Endometrial microvascular endothelial cells (primary cell): ENCODE data around the gene SFT2D3. TPM values are rescaled to one million over a fixed set of nuclear protein-coding genes. Genes with fewer than 3 reads are reported as not detected.
"Not testable (repeated sequence)": the region's sequence is repeated elsewhere in the genome, so short reads cannot be mapped to it uniquely, and the experiment has no call there.

ENCODE experiments used
- in situ Hi-C: cut with HindIII; loops from 2 replicates; pipeline ENCODE4 v1.10.0; 2017; ENCODE audit warnings: low sequenced_read_pairs, low pct_unique_long_range_greater_than_20kb; ENCODE audit errors: inconsistent ontology term
- total RNA-seq: library from RNA; depleted of rRNA; stranded (reverse); fragments of >200 nt; gene quantifications from one replicate; pipeline ENCODE4 v1.2.3, GENCODE V29; 2015; ENCODE audit errors: inconsistent ontology term

The SFT2D3 gene
- total RNA-seq, 1 donor from 2014 or later, result 4.9 TPM

DNA sequence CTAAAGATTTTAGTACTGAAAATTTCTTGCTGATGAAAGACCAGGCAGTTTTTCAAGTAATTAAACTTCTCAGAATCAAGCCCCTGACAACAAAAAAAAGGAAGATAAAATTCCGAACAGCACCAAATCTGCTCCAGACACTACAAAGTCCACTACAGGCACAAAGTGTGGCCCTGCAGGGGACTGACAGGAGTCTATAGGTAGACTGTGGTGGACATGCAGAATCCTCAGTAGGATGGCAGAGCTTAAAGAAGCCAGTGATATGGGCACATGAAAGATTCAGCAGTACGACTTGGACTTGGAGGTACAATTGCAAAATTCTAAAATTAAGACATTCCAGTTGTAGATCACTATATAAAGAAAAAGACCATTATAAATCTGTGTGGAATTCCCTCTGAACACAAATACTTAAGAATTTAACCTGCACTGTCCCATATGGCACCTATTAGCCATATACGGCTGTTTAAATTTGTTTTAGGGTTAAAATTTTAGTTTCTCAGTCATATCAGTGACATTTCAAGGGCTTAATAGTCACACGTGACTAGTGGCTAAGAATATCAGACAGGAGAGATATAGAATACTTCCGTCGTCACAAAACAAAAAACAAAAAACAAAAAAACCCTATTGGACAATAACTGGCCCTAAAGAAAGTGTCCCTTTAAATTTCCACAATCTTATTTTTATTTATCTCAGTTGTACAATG, 32.0 kb downstream of the SFT2D3 start:
- in situ Hi-C loops, result no loop called here

DNA sequence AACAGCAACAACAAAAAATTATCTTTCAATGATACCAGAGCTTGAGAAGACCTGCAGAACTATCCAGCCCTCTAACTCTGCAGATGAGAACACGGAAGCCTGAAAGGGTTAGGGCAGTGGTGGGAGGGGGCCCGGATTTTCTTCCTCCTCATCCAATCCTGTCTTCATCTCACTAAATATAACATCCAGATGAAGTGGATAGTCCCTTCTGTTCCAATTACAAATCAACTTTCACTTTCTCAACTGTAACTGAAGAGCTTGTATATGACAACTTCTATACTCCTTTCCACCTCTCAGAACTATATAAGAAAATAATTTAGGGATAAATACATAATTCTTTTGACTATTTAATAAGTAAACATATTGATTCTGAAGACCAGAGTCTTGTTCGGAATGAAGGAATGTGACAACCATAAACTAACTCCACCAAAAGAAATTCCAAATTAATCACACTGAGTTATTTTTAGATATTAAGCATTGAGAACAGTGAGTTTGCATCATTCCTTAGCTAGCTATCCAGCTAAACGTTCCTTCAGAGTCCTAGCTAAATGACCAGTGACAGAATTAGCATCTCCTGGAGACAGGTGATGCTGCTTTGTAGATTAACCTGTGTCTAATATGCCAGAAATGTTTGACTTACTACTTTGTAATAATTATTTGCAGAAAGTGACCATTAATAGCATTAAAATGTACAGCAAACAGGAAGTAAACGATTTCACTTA, 32.7 kb downstream of the SFT2D3 start:
- in situ Hi-C loops, result no loop called here

DNA sequence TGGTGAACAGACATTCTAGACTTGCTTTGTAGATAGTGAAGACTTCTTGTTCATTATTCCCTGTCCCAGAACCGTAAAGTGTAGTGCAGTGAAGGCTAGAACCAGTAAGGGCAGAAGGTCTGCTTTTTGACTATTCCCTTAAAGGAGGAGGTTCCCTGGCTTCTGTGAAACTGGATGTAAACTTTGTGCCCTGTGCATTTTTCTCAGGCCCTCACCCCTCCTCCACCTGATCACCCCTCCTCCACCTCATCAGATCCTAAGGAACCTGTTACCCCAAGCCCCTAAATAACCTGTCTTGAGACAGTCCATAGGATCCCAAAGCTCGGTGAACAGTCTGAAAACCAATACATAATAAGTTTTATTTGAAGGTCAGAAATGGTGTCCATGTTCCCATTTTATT, 33.7 kb downstream of the SFT2D3 start:
- in situ Hi-C loops, result no loop called here

GRCh38 chr2:127735537-127736399, 34.5 kb downstream of the SFT2D3 start:
- in situ Hi-C loops, result no loop called here

DNA sequence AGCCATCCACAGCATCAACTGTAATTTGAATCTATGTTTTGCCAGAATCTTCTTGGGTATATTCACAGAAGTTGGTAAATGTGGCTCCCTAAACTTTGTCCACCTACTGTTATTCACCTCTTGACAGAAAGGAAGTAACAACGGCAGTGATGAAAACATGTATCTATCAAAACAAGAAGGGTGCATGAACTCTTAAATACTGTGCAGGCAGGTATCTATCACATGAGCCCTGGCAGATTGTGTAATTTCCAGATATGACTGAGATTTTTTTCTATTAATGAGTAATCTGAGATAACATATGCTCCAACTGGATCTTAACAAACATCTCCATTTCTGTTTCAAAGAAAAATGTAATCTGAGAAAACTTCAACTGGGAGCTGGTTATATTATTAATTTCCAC, 36.6 kb downstream of the SFT2D3 start:
- in situ Hi-C loops, result no loop called here

- in situ Hi-C loops, result no loop called here
These were observed 38.5 kb downstream of the SFT2D3 start for GRCh38 chr2:127739800-127740199.

DNA sequence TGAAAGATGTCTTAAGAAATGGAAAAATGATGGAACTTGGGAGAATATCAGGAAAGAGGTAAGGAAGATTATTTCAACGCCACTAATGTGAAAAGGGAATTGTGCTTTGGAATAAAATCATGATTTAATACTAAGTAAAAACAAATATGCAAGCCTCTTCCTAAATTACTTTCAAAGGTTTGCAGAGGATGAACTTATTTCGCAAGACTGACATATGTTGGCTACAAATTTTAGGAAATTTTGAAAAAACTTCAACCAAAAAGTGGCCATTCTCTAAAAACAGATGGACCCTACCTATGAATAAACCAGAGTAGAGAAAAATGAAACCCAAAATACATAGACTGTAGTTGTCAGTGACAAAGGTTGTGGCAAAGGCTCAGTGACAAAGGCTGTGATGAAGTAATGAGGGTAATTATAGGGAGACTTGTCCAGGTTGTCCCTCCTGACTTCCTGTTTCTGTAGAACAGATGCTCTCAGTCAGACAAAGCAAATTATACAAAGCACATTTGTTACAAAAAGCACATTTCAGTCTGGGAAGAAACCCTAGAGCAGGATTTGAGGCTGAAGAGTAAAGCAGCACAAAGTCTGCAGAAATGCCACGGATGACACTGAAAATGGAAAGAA, 39.5 kb downstream of the SFT2D3 start:
- in situ Hi-C loops, result no loop called here

DNA sequence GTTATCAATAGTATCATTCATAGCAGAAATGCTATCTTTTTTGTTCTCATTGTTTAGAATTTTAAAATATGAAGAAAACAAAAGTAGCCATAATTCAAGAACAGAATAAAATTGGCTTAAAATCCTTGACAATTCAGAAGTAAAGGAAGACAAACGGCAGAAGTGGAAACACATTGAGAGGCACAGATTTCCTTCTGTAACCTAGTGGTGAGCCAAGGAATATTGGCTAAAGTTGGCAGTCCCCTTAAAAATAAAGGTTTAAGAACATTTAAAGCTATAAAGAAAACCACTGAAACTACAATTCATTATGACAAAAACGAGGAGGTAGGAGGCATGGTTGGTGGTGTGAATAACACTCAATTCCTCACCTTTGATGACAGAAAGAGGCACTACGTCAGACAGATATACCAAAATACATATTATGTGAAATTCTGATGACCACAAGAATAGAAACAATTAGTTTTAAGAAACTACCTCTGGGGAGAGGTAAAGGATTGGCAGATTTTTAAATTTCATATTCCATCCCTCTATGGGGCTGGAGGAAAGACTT, 42.3 kb downstream of the SFT2D3 start:
- in situ Hi-C loops, result no loop called here

DNA sequence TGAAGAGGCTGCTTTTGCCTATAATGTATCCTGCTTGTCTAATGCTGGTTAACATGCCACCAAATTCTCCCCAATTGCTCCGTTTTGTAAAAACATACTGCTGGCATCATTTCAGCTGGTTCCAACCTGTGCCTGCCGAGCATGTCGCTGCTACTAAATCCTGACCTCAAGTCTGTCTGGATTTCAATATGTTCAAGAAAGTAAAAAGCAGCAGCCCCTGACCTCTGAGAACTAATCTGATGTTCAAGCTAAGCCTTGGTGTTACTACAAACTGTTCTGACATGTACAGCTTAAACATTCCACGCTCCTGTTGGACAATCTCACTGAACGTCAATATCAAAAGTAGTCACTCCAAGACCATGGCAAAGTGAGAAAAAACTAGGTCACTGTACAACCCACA, 46.3 kb downstream of the SFT2D3 start:
- in situ Hi-C loops, result no loop called here

DNA sequence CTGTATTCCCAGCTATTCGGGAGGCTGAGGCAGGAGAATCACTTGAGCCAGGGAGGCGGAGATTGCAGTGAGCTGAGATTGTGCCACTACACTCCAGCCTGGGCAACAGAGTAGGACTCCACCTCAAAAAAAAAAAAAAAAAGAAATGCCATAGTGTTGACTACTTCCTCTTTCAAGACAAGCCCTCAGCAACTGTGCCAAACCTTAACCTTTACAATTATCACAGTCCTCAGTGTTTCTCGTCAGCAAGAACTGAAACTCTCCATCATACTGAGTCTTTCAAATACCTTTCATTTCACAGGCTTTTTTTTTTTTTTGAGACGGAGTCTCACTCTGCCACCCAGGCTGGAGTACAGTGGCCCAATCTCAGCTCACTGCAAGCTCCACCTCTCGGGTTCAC, 48.2 kb downstream of the SFT2D3 start:
- in situ Hi-C loops, result not testable (repeated sequence)

- in situ Hi-C loops, result no loop called here
These were observed 52.1 kb downstream of the SFT2D3 start for GRCh38 chr2:127753374-127753773.

DNA sequence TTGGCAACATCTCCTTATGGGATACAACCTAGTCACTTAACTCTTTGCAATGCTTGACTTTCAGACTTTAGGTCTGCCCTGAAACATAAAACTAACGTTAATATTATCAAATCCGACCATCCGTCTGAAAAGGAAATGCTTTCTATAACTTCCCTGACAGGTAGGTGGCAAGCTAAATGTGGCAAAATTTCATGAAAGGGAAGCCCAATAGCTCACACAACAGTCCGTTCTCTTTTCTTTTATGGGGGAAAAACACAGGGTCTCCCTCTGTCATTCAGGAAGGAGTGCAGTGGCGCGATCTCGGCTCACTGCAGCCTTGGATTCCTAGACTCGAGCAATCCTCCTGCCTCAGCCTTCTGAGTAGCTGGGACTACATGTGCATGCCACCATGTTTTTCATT, 52.9 kb downstream of the SFT2D3 start:
- in situ Hi-C loops, result no loop called here

Other genes with a start within 250 kb of the SFT2D3 start
- 37.9 TPM for gene IWS1, start 175.0 kb upstream of the SFT2D3 start, total RNA-seq
- 0.19 TPM for gene MYO7B, start 165.8 kb upstream of the SFT2D3 start, total RNA-seq
- not detected for gene GPR17, start 55.3 kb upstream of the SFT2D3 start, total RNA-seq
- 34.9 TPM for gene LIMS2, start 26.0 kb upstream of the SFT2D3 start, total RNA-seq
- 18.0 TPM for gene WDR33, start 109.7 kb downstream of the SFT2D3 start, total RNA-seq
- 19.3 TPM for gene POLR2D, start 156.7 kb downstream of the SFT2D3 start, total RNA-seq
- gene AMMECR1L, start 184.5 kb downstream of the SFT2D3 start, total RNA-seq, result 14.1 TPM